DMS 273 (cell line): ENCODE data around the gene METTL26.

Experiments used
- DNase-seq: peaks from one replicate; lab custom pipeline; 2025; ENCODE audit not compliant: unreplicated experiment; lab: John Stamatoyannopoulos, UW

The METTL26 gene

DNA sequence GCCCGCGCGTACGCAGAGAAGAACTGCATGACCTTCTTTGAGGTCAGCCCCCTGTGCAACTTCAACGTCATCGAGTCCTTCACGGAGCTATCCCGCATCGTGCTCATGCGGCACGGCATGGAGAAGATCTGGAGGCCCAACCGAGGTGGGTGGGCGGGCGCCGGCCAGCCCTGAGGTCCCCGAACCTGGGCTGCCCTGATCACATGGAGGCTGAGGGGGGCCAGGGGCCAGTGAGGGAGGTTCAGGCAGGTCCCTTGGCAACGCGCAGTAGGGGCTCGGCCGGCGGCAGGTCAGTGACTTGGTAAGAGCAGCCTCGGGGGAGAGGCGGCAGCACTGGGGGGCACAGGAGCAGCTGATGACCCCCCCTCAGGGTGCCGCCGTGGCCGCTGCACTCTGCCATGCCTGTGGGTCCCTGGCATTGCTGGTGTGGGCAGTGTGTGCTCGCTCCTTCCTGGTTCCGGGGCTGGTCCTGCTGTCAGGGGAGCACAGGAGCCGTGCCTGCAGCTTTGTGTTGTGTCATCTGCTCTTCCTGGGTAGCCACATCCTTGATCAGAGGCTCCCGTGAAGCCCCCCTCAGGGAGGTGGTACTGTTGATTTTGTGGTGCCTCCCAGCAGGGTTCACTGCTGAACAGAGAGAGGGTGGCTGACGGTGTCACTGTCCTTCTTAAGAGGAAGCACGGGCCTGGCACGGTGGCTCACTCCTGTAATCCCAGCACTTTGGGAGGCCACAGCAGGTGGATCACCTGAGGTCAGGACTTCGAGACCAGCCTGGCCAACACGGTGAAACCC, 9.9 kb downstream of the METTL26 start:
- DNase-seq, result no peak

DNA sequence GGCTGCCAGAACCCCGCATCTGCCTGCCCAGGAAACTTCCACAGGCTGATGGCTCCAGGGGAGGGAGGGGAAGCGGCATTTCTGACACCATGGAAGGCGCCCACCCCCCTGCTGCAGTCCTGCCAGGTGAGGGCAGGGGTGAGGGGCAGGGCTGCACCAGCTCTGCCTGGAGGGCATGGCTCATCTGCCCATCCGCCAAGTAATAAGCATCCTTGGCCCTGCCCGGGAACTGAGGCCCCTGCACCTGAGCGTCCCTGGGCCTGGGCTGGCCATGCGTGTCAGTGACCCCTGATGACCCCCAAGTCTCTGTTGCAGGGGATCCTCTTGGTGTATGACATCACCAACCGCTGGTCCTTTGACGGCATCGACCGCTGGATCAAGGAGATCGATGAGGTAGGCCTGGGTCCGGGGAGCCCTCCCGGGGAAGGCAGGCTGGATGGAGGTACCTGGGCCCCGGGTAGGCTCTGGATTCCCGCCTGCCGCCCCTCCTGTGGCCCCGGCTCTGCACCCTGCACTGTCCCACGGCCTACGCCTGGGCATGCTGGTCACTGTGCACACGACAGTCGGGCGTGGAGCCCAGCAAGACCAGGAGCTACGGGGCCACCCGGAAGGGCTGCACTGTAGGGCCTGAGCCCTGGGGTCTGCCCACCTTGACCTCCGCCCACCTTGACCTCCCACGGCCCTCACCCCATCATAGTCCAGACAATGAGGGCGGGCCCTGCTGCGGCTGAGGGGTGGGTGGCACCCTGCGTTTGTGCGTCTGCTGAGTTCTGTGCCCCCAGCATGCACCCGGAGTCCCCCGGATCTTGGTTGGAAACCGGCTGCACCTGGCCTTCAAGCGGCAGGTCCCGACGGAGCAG, 10.8 kb downstream of the METTL26 start:
- no peak for DNase-seq

DNA sequence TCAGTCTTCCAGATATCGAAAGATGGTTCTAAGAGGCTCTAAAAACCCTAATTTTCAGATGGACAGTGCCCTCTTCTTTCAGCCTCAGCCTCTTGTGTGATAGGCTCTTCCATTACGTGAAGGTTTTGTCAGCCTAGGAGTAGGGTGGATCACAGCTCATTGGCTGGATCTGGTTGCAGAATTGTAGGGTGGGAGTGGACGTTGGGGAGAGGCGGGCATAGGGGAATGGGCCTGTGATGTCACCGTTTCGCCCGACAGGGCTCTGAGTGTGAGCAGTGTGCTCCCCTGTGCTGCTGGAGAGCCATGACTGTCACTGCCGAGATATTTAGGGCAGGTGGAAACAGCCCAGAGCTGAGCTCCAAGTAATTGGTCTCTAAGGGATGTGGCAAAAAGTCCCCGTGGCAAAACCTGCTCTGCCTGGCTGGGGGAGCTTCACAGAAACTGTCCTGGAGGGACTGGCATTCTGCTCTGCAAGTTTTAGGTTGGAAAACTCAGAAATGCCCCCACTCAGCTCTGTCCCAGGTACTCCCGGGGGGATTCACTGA, 11.5 kb downstream of the METTL26 start:
- no peak for DNase-seq

DNA sequence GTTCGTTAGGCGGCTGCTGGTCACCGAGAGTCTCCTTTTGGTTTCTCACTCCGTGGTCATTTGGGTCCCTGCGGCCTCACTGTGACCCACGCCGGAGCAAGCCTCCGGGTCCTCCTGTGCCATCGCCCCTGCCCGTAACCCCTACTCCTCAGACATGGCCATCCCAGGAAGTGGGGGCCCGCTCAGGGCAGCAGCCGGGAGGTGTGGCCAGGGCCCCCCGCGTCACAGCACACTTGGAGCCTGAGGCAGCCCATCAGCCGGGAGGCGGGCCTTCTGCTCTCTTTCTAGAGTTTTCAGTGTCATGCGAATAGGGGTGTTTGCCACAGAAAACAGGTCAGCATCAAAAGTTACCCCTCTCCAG, 13.2 kb downstream of the METTL26 start:
- no peak for DNase-seq

DNA sequence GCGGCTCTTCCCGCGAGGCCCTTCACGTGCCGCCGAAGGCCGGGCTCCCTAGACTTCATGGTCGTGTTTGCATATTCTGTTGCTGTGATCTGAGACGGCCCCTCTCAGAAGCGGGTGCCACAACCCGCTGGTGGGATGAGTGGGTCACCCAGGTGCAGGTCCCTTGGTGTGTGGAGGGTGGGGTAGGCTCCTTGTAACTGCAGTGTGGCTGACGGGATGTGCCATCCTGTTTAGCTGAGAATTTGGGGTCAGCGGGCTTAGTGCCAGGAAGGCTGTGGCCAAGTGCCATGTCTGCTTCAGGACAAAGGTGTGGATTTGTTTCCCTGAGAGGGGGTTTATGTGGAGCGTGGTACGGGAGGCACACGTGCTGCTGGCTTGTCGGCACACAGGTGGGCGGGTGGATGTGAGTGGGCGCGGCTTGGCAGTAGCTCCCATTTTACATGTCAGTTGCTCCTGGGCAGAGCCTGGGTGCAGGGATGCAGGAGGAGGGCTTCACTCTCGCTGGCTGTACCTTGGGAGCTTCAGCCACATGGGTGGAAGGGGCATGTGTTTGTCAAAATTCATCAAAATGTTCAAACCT, 14.5 kb downstream of the METTL26 start:
- peak; percentile 52 for DNase-seq

- DNase-seq, result no peak
Observed at GRCh38 chr16:620700-621525, 15.2 kb downstream of the METTL26 start.

- no peak for DNase-seq
Observed at GRCh38 chr16:619476-620100, 16.5 kb downstream of the METTL26 start.

DNA sequence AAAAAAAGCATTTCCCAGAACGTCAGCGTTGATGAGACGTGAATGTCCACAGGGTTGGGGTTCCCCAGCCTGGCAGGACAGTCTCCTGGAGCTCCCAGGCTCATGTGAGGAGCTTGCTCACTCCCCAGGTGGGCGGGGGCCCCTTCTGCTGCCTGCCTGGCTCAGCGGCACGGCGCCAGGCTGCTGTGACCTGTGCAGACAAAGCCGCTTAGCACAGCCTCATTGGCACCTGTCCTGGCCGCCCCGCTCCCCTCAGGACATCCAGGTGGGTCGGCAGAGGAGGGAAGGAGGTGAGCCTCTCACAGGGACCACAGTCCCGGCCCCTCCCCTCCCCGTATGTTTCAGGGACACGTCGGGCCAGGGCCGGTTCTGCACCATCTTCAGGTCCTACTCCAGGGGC, 18.2 kb downstream of the METTL26 start:
- DNase-seq, result no peak

DNA sequence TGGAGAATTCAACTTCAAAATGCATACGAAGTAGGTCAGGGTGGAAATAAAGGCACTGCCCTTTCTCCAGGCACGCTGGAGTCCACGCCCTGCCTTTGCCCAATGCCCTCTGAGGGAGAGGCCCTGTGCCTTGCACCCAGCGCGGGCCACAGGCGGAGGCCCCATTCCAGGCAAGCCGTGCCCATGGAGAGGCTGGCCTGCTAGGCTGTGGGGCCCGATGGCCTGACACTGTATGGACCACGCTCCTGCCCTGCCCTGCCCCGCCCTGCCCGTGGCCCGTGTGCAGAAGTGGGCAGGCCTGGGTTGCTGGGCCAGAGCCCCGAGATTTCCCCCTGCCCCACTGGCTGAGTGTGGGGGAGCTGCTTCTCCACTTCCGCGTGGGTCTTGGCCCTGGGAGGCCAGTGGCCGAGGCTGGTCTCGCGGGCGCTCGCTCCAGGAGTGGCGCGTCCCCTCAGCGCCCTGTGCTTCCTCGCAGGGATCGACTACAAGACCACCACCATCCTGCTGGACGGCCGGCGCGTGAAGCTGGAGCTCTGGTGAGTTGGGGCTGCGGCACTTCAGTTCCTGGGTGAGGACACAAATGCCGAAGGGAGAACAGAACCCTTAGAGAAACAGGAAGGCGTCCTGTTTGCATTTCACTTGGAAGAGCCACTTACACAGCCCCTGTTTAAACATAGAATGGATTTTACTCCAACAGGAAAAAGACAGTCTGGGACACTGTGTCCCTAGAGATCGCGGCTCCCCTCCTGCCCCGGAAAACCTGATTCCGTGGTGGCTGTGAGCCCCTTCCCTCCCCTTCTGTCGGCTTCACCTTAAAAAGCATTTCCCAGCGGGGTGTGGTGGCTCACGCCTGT, 19.1 kb downstream of the METTL26 start:
- no peak for DNase-seq

DNA sequence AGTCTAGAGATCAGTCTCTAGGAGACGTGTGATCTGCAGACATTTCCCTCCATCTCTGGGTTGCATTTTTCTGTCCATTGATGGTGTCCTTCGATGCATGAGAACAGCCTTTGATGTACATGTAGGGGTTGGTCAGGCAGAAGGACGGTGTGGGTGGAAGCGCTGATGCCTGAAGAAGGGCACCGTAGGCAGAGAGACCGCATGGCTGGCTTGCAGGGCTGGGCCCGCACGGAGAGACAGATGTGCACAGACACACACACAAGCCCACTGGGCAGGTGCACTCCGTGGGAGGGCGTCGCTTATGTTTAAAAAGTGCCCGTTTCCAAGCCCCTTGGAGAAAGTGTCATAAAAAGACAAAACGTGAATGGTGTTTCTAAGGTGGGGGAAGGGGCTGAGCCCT, 21.0 kb downstream of the METTL26 start:
- DNase-seq, result no peak

GRCh38 chr16:610513-611381, 25.4 kb downstream of the METTL26 start:
- DNase-seq, result no peak

GRCh38 chr16:609984-610383, 26.1 kb downstream of the METTL26 start:
- DNase-seq, result no peak

DNA sequence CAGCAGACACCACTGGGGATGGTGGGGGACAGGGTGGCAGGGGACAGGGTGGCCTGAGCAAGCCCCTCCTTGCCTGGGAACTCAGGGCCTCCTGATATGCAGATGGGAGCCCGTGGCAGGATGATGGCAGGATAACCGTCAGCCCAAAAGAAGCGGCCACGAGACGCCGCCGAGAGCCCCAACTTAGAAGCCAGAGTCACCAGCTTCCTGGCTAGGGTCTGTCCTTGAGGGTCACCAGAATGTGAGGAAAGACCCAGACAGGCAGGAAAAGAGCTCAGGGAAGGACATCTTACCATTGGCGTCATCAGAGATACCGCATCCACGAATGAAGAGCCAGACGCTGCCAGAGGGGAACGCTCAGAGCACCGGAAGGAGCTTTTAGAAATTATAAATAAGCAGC, 26.8 kb downstream of the METTL26 start:
- no peak for DNase-seq

- no peak for DNase-seq
Observed at GRCh38 chr16:608019-608418, 28.1 kb downstream of the METTL26 start.

DNA sequence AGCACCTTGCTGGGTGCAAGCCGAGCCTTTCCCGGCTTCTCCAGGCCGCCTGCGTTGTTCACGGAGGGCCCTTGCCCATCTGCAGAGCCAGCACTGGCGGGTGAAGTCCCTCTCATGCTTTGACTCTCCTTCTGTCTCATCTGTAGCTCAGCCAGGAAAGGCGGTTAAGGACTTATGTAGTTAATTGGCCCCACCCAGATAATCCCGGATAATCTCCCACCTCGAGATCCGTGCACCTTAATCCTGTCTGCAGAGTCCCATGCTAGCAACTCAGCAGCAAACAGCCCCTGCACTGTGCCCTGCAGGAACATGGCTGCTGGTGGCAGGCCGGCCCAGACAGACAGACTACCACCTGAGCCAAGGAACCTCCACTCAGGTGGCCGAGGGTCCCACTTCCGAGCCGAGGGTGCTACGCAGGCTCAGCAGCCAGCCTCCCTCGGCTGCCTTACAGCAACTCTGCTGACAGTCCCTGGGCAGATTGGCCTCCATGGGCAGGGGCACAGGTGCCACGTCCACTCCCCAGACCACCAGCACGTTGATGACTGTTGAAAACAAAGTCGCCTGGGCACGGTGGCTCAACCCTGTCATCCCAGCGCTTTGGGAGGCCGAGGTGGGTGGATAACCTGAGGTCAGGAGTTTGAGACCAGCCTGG, 29.3 kb downstream of the METTL26 start:
- no peak for DNase-seq

DNA sequence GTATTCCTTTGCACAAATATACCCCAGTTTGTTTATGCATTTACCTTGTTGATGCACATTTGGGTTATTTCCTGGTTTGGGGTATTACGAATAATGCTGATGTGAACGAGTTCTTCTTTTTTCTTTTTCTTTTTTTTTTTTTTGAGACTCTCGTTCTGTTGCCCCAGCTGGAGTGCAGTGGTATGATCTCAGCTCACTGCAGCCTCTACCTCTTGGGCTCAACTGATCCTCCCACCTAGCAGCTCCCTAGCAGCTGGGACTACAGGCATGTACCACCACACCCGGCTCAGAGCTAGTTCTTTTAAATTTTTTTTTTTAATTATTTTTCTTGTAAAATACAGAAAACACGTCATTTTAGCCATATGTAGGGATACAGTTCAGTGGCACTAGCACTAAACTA, 32.2 kb downstream of the METTL26 start:
- DNase-seq, result no peak

GRCh38 chr16:600781-601180, 35.3 kb downstream of the METTL26 start:
- DNase-seq, result peak; percentile 70
